ENCODE results near the gene NHP2. TPM values are rescaled to one million over a fixed set of nuclear protein-coding genes. Genes with fewer than 3 reads are reported as not detected.

The NHP2 gene
- total RNA-seq, 1 donor from 2014 or later, result 55.1 TPM

DNA sequence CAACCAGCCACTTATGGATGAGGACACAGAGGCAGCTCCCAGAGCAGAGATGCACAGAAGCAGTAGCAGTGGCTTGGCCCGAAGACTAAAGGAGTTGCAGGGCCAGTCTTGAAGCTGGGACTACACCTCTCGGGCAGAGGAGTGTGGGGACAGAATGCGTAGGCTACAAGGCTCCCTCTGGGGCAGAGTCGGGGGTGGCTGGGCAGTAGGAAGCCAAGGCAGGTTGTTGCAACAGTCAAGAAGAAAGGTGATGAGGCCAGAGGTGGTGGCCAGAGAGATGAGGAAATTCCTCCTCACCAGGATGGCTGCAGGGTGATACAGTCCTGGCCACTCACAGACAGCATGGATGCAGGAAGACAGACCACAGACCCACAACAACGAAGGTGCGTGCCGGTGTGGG lies 45.2 kb downstream of the NHP2 start:
- H3K27me3 ChIP-seq, result no peaks in the 10 kb centered on the region
- H3K9me3 ChIP-seq, result no peaks in the 10 kb centered on the region
- no peak overlapping the region for H3K27ac ChIP-seq
- H3K4me1 ChIP-seq, result peaks cover 0 to under 1% of the 10 kb centered on the region in 2 donors
- TF ChIP-seq, protein P1, sequence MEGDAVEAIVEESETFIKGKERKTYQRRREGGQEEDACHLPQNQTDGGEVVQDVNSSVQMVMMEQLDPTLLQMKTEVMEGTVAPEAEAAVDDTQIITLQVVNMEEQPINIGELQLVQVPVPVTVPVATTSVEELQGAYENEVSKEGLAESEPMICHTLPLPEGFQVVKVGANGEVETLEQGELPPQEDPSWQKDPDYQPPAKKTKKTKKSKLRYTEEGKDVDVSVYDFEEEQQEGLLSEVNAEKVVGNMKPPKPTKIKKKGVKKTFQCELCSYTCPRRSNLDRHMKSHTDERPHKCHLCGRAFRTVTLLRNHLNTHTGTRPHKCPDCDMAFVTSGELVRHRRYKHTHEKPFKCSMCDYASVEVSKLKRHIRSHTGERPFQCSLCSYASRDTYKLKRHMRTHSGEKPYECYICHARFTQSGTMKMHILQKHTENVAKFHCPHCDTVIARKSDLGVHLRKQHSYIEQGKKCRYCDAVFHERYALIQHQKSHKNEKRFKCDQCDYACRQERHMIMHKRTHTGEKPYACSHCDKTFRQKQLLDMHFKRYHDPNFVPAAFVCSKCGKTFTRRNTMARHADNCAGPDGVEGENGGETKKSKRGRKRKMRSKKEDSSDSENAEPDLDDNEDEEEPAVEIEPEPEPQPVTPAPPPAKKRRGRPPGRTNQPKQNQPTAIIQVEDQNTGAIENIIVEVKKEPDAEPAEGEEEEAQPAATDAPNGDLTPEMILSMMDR (IDR thresholded peaks at IDR 0.05), result no peak
- intact Hi-C loops (cut with DNase I), result no loop called here
- H3K4me3 ChIP-seq, result no peak overlapping the region
- DNase-seq (ENCODE audit: low spot score in 2 of 2), result no peak
- no peaks in the 10 kb centered on the region for H3K36me3 ChIP-seq

DNA sequence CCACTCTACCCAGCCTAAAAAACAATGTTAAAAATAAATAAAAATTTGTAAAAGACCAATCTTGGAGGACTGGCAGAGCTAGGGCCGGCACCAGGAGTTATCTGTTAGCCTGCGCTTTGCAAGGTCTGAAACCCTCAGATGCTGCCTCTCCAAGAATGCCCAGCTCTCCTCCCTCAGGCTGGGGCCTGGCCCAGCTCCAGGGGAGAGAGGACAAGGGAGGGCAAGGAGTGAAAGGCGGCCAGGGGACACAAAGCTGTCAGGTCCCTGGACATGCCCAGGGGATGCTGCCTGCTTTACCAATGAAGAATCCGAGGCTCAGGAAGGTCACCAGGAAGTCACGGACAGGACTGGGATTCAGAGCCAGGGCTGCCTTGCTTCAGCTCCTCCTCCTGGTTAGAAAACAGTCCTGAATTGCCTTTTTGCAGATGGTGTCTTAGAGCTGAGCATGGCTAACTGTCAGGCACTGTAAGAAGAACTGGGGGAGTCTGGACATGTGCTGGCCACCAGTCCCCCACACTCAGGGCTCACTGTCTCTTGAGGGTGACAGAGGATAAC lies 45.9 kb downstream of the NHP2 start:
- H3K9me3 ChIP-seq, result no peaks in the 10 kb centered on the region
- DNase-seq (ENCODE audit: low spot score in 2 of 2), result no peak
- TF ChIP-seq, protein P1 (IDR thresholded peaks at IDR 0.05), result no peak
- H3K27ac ChIP-seq, result no peak overlapping the region
- intact Hi-C loops (cut with DNase I), result no loop called here
- no peaks in the 10 kb centered on the region for H3K4me1 ChIP-seq
- H3K36me3 ChIP-seq, result no peaks in the 10 kb centered on the region
- H3K4me3 ChIP-seq, result no peak overlapping the region
- H3K27me3 ChIP-seq, result no peaks in the 10 kb centered on the region

DNA sequence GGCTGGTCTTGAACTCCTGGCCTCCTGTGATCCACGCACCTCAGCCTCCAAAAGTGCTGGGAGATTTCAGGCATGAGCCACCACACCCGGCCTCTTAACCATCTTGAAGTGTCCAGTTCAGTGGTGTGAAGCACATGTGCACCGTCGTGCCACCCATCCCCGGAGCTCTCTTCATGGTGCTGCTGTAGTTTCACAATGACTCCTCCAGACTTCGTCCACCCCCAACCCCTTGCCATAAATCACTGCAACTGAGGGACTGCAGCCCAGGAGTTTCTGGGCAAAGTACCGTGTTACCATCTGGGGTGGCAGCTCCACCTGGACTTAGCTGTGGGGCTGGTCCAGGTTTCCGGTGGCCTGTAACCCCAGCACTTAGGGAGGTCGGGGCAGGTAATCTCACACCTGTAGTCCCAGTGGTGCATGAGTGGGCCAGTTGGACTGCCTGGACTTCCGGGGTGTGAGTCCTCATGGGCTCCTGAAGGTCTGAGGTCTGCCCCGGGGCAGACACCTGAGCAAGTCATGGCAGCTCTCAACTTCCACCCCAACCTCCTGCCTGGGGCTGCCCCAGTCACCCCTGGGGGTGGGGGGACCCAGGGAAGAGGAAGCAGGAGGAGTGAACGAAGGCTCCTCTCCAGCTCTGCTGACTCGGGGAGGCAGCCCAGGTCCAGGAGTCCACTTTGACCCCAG lies 47.0 kb downstream of the NHP2 start:
- no peak overlapping the region for H3K4me3 ChIP-seq
- TF ChIP-seq, protein P1 (IDR thresholded peaks at IDR 0.05), result no peak
- no peaks in the 10 kb centered on the region for H3K9me3 ChIP-seq
- H3K27ac ChIP-seq, result no peak overlapping the region
- intact Hi-C loops (cut with DNase I), result no loop called here
- no peaks in the 10 kb centered on the region for H3K36me3 ChIP-seq
- no peaks in the 10 kb centered on the region for H3K27me3 ChIP-seq
- DNase-seq (ENCODE audit: low spot score in 2 of 2), result no peak
- no peaks in the 10 kb centered on the region for H3K4me1 ChIP-seq

DNA sequence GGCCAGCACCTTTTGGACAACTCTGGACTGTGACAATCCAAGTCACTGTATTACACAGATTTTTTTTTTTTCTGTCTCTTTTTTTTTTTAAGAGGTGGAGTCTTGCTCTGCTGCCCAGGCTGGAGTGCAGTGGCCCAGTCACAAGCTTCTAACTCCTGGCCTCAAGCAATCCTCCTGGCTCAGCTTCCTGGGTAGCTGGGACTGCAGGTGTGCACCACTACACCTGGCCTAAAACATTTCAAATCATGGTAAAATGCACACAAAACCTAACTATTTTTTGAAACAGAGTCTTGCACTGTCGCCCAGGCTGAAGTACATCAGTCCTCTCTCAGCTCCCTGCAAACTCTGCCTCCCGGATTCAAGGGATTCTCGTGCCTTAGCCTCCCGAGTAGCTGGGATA lies 47.6 kb downstream of the NHP2 start:
- no peak for DNase-seq (ENCODE audit: low spot score in 2 of 2)
- Histone ChIP-seq H3K4me1 (no peaks in the 10 kb centered on the region), H3K4me3 (no peak overlapping the region), H3K36me3 (no peaks in the 10 kb centered on the region), H3K27me3 (no peaks in the 10 kb centered on the region), H3K27ac (no peak overlapping the region), H3K9me3 (no peaks in the 10 kb centered on the region)
- intact Hi-C loops (cut with DNase I), result no loop called here
- TF ChIP-seq, protein P1 (IDR thresholded peaks at IDR 0.05), result no peak

DNA sequence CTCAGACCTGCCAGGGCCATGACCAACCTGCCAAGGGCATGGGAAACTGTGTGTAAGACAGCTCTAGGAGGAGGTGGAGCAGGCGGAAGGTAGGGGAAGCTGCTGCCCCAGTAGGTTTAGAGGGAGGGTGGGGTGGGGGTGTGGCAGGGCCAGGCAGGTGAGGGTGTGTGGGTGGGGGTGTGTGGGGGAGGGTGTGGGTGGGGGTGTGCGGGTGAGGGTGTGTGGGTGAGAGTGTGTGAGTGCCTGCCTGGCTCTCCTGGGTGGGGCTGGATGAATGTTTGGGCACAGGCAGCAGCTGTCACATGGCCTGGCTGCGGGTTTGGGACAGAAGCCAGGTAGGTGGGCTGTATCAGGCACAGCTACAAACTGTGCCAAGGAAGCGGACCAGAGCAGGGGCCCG lies 49.2 kb downstream of the NHP2 start:
- Histone ChIP-seq H3K36me3 (no peaks in the 10 kb centered on the region), H3K4me3 (no peak overlapping the region), H3K27ac (no peak overlapping the region), H3K27me3 (no peaks in the 10 kb centered on the region), H3K9me3 (no peaks in the 10 kb centered on the region), H3K4me1 (no peaks in the 10 kb centered on the region)
- intact Hi-C loops (cut with DNase I), result no loop called here
- TF ChIP-seq, protein P1 (IDR thresholded peaks at IDR 0.05), result no peak
- no peak for DNase-seq (ENCODE audit: low spot score in 2 of 2)
